B cell (primary cell): Measurements from ENCODE around the gene STYXL1. TPM values are rescaled to one million over a fixed set of nuclear protein-coding genes. Genes with fewer than 3 reads are reported as not detected.

Experiments
- ATAC-seq: fragments of 200-7000 bp; cut with Tn5 transposase; one replicate; pipeline ENCODE4 v1.10.0; 2021; ENCODE audit warnings: low read depth, mild to moderate bottlenecking, moderate number of reproducible peaks, moderate library complexity
- CTCF ChIA-PET: fragments of 350-600 bp; sonication (Branson Sonifier 250); formaldehyde crosslinking; loops from one replicate; lab custom pipeline; 2021; ENCODE audit warnings: antibody characterized with exemption, inconsistent platforms; lab: Charles Lee
- POLR2A ChIA-PET: fragments of 350-600 bp; sonication (Branson Sonifier 250); formaldehyde crosslinking; loops from one replicate; lab custom pipeline; 2021; ENCODE audit warnings: antibody characterized with exemption; lab: Charles Lee
- DNase-seq: peaks from one replicate; pipeline ENCODE4 v3.0.0; 2013
- H2AFZ ChIP-seq: 2 replicates; pipeline ENCODE4 v1.6.1; 2012; ENCODE audit warnings: mild to moderate bottlenecking, low read depth, low read length; ENCODE audit not compliant: insufficient read depth, poor library complexity, severe bottlenecking
- H3K27ac ChIP-seq, 2 donors: 1 replicate in 1 of 2; 2 replicates in 1 of 2; pipeline ENCODE4 v1.5.1; 2012 to 2013; ENCODE audit warnings: low read length in 2 of 2, mild to moderate bottlenecking in 2 of 2, moderate library complexity in 1 of 2
- H3K27me3 ChIP-seq, 4 experiments: fragments of 200-600 bp in 1 of 4; sonication (generic) in 1 of 4; replicated peaks in 1 of 4; 1 replicate in 2 of 4; 2 replicates in 2 of 4; pipeline versions ENCODE4 v1.6.1 to v1.7.0; 2013 to 2016; ENCODE audit warnings: low read length in 3 of 4, mild to moderate bottlenecking in 2 of 4, mixed read lengths in 1 of 4, moderate library complexity in 1 of 4; ENCODE audit not compliant: insufficient read depth in 4 of 4, control insufficient read depth in 3 of 4; ENCODE audit errors: control extremely low read depth in 1 of 4
- H3K36me3 ChIP-seq, 2 experiments: replicated peaks in 1 of 2; 1 replicate in 1 of 2; 2 replicates in 1 of 2; pipeline versions ENCODE4 v1.6.1 to v1.7.1; 2013; ENCODE audit warnings: low read length in 1 of 2; ENCODE audit not compliant: insufficient read depth in 2 of 2, control insufficient read depth in 1 of 2; ENCODE audit errors: control extremely low read depth in 1 of 2, extremely low read depth in 1 of 2
- H3K4me1 ChIP-seq, 2 donors: fragments of 200-600 bp in 1 of 2; sonication (generic) in 1 of 2; 1 replicate in 1 of 2; 2 replicates in 1 of 2; pipeline versions ENCODE4 v1.5.1 to v1.6.1; 2013 to 2017; ENCODE audit warnings: low read length in 2 of 2; ENCODE audit not compliant: control insufficient read depth in 2 of 2, insufficient read depth in 2 of 2
- H3K4me2 ChIP-seq: replicated peaks from 2 replicates; pipeline ENCODE3; 2012; ENCODE audit warnings: mild to moderate bottlenecking, low read depth, low read length; ENCODE audit not compliant: poor library complexity, severe bottlenecking
- H3K4me3 ChIP-seq, 5 experiments: fragments of 200-600 bp in 1 of 5; sonication (generic) in 1 of 5; 1 replicate in 3 of 5; 2 replicates in 2 of 5; pipeline versions ENCODE4 v1.5.1 to v1.7.0; 2011 to 2016; ENCODE audit warnings: low read length in 4 of 5, mild to moderate bottlenecking in 4 of 5, low read depth in 2 of 5, control low read depth in 1 of 5, moderate library complexity in 1 of 5; ENCODE audit not compliant: insufficient read depth in 1 of 5; ENCODE audit errors: control extremely low read depth in 1 of 5, extremely low read depth in 1 of 5
- H3K79me2 ChIP-seq: fragments of 200-600 bp; sonication (generic); one replicate; pipeline ENCODE4 v1.6.0; 2016; ENCODE audit warnings: low read length; ENCODE audit not compliant: control insufficient read depth, insufficient read depth
- H3K9ac ChIP-seq: fragments of 200-600 bp; sonication (generic); 2 replicates; pipeline ENCODE4 v1.6.1; 2017; ENCODE audit warnings: mild to moderate bottlenecking, low read length, moderate library complexity
- H3K9me3 ChIP-seq, 3 donors: one replicate each; pipeline versions ENCODE4 v1.6.1 to v1.7.1; 2013; ENCODE audit warnings: low read length in 2 of 3; ENCODE audit not compliant: control insufficient read depth in 2 of 3, insufficient read depth in 1 of 3; ENCODE audit errors: control extremely low read depth in 1 of 3
- H4K20me1 ChIP-seq: 2 replicates; pipeline ENCODE4 v1.6.0; 2012; ENCODE audit warnings: mild to moderate bottlenecking, low read length; ENCODE audit not compliant: insufficient read depth, control insufficient read depth, poor library complexity, severe bottlenecking
- H3K27ac Mint-ChIP-seq: one replicate; pipeline ENCODE4 v1.8.0; 2021; ENCODE audit warnings: mixed read lengths
- H3K27me3 Mint-ChIP-seq: one replicate; pipeline ENCODE4 v1.8.0; 2021; ENCODE audit warnings: mixed read lengths
- H3K4me1 Mint-ChIP-seq: one replicate; pipeline ENCODE4 v1.8.0; 2021; ENCODE audit warnings: mixed read lengths
- H3K4me3 Mint-ChIP-seq: one replicate; pipeline ENCODE4 v1.8.0; 2021; ENCODE audit warnings: mixed read lengths
- H3K9me3 Mint-ChIP-seq: one replicate; pipeline ENCODE4 v1.8.0; 2022; ENCODE audit warnings: mixed read lengths; ENCODE audit not compliant: insufficient read depth
- EZH2 ChIP-seq: IDR thresholded peaks from 2 replicates; pipeline ENCODE4 v1.6.1; 2012; ENCODE audit warnings: borderline replicate concordance, low read depth, mild to moderate bottlenecking, moderate library complexity, low read length; ENCODE audit not compliant: insufficient read depth, poor library complexity, severe bottlenecking
- WGBS: methylation state at CpG from one replicate; pipeline ENCODE4 v1.1.5; 2013; ENCODE audit warnings: missing lambda C conversion rate; ENCODE audit not compliant: insufficient coverage; 5-methylcytosine and 5-hydroxymethylcytosine counted together
- intact Hi-C: fragments of 100-400 bp; cut with micrococcal nuclease; formaldehyde crosslinking; loops from one replicate; pipeline ENCODE4 v1.10.0; 2022
- polyA plus RNA-seq: library from polyadenylated mRNA; depleted of rRNA; stranded (reverse); fragments of >200 nt; gene quantifications from 2 replicates; pipeline ENCODE4 v1.2.3, GENCODE V29; 2012
- total RNA-seq, 2 donors: library from RNA; stranded (reverse); fragments of 120-200 nt in 1 of 2; gene quantifications; 1 replicate in 1 of 2; 2 replicates in 1 of 2; pipeline versions ENCODE4 v1.2.3 to v1.2.4, GENCODE V29; 2013 to 2022
- TF ChIP-seq, protein P1 (sequence below): fragments of 200-600 bp; IDR thresholded peaks from one replicate; pipeline ENCODE4 v1.8.0; 2022; ENCODE audit warnings: antibody characterized with exemption, mild to moderate bottlenecking

Gene STYXL1
- total and polyA plus RNA-seq, 2 donors (not counting 1 experiment from before 2014, with no cell fraction given), result 15.2 to 29.3 TPM

DNA sequence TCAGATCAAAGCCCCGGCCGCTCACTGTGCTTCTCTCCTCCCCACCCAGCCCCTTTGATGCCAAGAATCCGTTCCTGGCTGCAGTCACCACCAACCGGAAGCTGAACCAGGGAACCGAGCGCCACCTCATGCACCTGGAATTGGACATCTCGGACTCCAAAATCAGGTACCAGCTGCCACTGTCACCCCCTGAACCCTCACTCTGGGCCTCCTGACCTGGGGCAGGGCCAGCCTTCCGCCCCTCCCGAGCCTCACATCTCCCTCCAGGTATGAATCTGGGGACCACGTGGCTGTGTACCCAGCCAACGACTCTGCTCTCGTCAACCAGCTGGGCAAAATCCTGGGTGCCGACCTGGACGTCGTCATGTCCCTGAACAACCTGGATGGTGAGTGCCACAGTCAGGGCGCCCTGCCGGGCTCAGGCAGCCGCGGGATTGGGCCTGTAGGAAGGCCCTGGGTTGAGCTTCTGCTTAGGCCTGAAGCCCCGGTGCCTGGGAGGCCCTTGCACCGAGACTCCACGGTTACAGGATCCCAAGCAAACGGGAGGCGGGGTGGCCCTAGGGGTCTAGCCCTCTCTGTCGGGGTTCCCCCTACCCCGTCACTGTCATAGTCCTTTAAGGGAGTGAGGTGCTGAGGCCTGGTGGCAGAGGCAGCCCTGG is 64.2 kb downstream of the STYXL1 start:
- Histone ChIP-seq H3K4me1 (no peaks in the 10 kb centered on the region), H3K9ac (no peak overlapping the region), H2AFZ (no peak overlapping the region), H3K9me3 (no peaks in the 10 kb centered on the region), H3K27ac (no peak overlapping the region), H3K79me2 (no peaks in the 10 kb centered on the region), H3K4me3 (no peak overlapping the region), H3K36me3 (peaks cover 0 to 52% of the 10 kb centered on the region in 2 experiments), H3K27me3 (no peaks in the 10 kb centered on the region), H4K20me1 (no peaks in the 10 kb centered on the region), H3K4me2 (no peak overlapping the region)
- Mint-ChIP-seq H3K9me3 (no peaks in the 10 kb centered on the region), H3K4me3 (no peak overlapping the region), H3K27ac (no peak overlapping the region), H3K27me3 (no peaks in the 10 kb centered on the region), H3K4me1 (peaks cover 2% of the 10 kb centered on the region)
- ATAC-seq (no peak), DNase-seq (no peak)
- whole genome bisulfite sequencing, result 99% methylated on average over 26 of the region's 26 CpGs
- ChIA-PET CTCF (no interaction called here), POLR2A (interaction anchor here (0.5 kb wide), 1 partner anchor 113 kb away, joined by 5 read pairs; no protein-coding TSS in a partner anchor)
- TF ChIP-seq, protein P1, sequence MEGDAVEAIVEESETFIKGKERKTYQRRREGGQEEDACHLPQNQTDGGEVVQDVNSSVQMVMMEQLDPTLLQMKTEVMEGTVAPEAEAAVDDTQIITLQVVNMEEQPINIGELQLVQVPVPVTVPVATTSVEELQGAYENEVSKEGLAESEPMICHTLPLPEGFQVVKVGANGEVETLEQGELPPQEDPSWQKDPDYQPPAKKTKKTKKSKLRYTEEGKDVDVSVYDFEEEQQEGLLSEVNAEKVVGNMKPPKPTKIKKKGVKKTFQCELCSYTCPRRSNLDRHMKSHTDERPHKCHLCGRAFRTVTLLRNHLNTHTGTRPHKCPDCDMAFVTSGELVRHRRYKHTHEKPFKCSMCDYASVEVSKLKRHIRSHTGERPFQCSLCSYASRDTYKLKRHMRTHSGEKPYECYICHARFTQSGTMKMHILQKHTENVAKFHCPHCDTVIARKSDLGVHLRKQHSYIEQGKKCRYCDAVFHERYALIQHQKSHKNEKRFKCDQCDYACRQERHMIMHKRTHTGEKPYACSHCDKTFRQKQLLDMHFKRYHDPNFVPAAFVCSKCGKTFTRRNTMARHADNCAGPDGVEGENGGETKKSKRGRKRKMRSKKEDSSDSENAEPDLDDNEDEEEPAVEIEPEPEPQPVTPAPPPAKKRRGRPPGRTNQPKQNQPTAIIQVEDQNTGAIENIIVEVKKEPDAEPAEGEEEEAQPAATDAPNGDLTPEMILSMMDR, result no peak
- TF ChIP-seq EZH2, result no peak
- intact Hi-C loops, result no loop called here

DNA sequence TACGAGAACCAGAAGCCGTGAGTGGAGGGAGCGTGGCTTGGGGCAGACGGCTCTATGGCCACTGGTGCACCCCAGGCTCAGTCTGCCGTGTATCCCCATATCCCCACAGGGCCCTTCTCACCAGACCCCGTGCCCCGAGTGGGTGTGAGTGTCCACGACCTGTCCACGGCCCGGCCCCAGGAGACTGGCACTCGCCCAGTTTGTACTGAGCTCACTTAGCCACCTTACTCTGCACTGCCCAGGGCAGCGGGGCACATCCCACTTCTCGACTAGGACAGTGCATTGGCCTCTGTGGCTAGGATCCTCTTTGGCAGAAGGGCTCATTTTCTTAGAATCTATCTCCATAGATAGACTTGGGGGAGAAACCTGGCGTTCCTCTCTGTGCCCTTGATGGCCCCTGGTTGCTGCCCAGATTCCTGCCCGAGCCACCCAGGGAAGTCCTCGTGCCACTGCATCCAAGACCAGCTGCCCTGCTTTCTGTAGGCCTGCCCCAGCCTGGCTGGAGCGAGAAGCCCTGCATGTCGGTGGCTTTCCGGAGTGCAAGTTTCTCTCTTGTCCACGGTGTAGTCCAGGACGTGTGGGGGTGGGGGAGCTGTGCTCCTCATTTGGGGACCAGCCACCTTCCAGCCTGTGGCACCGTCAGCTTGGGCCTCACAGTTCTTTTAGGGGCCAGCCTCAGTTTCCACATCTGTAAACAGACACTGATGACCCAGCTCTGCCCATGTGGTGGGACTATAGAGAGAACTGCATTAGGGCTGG is 65.3 kb downstream of the STYXL1 start:
- Histone ChIP-seq H3K9ac (no peak overlapping the region), H4K20me1 (no peaks in the 10 kb centered on the region), H3K4me1 (no peaks in the 10 kb centered on the region), H3K4me3 (no peak overlapping the region), H3K36me3 (peaks cover 0 to 54% of the 10 kb centered on the region in 2 experiments), H3K9me3 (no peaks in the 10 kb centered on the region), H3K79me2 (no peaks in the 10 kb centered on the region), H3K27me3 (no peaks in the 10 kb centered on the region), H2AFZ (no peak overlapping the region), H3K27ac (no peak overlapping the region), H3K4me2 (no peak overlapping the region)
- ChIA-PET POLR2A (no interaction called here), CTCF (no interaction called here)
- TF ChIP-seq EZH2, result no peak
- TF ChIP-seq, protein P1, result no peak
- Mint-ChIP-seq H3K27me3 (no peaks in the 10 kb centered on the region), H3K27ac (no peak overlapping the region), H3K4me3 (no peak overlapping the region), H3K9me3 (no peaks in the 10 kb centered on the region), H3K4me1 (no peaks in the 10 kb centered on the region)
- ATAC-seq (peak; percentile 17), DNase-seq (no peak)
- 96% methylated on average over 18 of the region's 22 CpGs for WGBS
- intact Hi-C loops, result no loop called here
